HG02759 (cell line): Measurements from ENCODE around the gene SLC4A5.
"Not testable (repeated sequence)": the region's sequence is repeated elsewhere in the genome, so short reads cannot be mapped to it uniquely, and the experiment has no call there.

Experiments
- ATAC-seq: cut with Tn5 transposase; IDR thresholded peaks from one replicate; pipeline ENCODE4 v1.9.1; 2021; ENCODE audit warnings: mild to moderate bottlenecking, moderate library complexity; ENCODE audit not compliant: unreplicated experiment

SLC4A5 gene

DNA sequence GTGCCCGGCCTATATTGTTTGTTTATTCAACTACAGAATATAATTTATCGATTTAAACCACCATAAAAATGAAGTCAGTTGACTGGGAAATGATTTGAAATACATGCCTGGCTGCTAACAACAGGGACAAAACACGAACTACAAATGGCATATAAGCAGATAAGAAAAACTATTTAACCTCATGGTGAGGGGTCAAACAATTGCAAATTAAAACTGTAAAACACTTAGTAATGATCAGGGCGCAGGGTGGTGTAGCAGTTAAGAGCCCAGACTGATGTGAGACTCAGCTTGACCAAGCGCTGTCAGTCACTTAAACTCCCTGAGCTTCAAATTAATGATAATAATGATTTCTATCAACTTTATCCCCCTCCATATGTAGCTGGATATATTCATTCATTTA is 138.1 kb downstream of the SLC4A5 start:
- no peak for ATAC-seq

DNA sequence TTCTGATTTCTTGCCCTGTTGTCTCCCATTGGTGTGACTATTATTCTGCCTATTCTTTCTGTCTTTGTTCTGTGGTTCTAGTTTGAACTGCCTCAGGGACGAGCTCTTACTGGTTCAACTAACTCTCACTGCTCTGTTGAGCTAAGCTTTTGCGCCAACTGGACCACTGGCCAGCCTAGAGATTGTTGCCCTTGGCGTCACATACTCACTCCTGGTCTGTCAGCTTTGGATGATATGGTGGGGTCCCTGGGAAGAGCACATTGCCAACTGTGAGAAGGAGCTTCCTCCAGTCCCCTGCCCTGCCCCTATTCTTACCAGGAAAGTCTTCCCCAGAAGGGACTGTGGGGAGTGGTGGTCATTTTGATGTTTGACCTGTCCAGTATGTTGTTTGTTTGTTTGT is 138.8 kb downstream of the SLC4A5 start:
- ATAC-seq = no peak

DNA sequence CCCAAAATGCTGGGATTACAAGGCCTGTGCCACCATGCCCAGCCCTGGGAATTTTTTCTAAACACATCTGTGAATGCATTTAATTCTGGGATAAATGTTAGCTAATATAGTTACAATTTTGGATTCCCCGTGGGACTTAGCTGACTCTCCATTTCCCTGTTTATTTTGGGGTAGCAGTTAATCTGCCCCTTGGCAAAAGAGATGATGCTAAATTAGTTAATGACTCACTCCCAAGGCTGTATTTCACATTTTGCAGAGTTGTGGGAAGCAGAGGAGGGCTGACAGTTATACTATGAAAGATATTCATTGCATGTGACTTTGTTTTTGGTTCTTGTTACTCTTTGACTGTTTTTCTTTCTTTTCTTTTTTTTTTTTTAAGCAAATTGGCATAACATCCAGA is 141.6 kb downstream of the SLC4A5 start:
- no peak for ATAC-seq

DNA sequence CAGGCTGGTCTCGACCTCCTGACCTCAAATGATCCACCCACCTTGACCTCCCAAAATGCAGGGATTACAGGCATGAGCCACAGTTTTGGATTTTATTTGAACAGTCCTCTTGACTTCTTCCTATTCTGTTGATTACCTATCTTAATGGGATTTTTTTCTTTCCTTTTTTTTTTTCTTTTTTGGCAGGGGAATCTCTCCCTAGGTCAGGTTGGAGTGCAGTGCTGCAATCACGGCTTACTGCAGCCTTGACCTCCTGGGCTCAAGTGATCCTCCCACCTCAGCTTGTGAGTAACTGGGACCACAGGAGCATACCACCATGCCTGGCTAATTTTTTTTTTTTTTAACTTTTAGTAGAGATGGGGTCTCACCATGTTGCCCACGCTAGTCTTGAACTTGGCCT is 142.0 kb downstream of the SLC4A5 start:
- ATAC-seq = no peak

DNA sequence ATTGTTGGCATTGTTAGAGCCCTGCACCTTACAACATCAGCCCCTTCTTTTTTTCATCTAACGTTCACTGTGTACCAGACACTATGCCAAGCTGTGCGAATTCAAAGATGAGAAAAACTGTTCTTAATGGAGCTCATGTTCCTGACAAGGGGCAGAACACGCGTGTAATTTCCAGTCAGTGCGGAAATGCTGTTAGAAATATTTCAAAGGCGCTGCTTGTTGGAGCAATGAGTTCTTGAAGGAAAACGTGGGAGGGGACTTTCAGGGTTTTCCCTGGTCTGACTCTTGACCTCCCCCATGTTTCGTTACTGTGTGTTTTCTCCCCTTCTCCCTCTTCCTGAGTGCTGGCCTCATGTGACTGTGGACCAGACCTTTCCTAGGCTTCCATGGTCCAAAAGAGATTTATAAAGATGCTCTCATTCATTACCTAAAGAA is 143.3 kb downstream of the SLC4A5 start:
- no peak for ATAC-seq

DNA sequence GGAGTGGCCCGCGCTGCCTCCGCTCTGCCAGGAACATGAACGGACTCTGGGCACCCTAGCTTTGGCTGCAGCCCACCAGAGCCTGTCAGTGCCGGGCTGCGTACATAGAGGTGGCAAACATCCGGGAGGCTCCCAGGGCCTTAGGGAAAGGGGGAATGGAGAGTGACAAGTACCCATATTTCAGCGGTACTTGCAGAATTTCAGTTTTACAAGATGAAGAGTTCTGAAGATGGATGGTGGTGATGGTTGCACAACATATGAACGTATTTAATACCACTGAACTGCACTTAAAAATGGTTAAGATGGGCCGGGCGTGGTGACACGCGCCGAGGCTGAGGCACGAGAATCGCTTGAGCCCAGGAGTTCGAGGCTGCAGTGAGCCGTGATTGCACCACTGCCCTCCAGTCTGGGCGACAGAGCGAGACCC is 143.9 kb downstream of the SLC4A5 start:
- no peak for ATAC-seq

DNA sequence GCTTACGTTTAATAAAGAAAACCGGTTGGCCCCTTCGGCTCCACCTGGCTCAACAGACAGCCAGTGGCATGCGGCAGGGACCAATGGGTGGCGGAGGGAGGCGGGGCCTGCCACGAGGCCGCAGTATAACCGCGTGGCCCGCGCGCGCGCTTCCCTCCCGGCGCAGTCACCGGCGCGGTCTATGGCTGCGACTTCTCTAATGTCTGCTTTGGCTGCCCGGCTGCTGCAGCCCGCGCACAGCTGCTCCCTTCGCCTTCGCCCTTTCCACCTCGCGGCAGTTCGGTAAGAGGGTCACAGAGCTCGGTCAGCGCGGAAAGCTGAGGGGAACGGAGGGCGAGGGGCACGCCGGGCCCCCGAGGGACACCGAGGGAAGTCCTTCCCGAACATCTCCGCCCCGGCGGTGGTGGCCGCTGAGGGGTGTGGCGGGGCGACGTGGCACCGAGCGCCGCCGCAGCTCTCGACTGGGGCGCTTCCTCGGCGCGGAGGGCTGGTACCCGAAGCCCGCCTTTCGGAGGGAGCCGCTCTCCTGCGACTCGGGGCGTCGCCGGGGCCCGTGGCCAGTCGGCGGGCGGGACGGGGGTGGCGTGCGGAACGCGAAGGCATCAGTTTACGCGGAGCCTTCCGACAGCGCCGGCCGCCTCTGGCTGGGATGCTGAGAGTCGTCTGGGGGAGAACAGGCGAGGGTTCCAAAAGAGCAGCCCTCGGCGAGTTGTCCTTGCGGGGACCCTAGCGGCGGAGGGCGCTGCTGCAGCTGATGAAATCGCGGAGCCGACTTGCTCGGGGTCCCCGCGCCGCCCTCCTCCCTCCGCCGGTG is 144.5 kb downstream of the SLC4A5 start, which contains the start of gene MTHFD2:
Gene MTHFD2, plus strand, starts transcription at position 155 of the 814 bp plus-strand sequence. Its CDS starts 27 bp downstream, at position 182.
- peak; percentile 92 for ATAC-seq

DNA sequence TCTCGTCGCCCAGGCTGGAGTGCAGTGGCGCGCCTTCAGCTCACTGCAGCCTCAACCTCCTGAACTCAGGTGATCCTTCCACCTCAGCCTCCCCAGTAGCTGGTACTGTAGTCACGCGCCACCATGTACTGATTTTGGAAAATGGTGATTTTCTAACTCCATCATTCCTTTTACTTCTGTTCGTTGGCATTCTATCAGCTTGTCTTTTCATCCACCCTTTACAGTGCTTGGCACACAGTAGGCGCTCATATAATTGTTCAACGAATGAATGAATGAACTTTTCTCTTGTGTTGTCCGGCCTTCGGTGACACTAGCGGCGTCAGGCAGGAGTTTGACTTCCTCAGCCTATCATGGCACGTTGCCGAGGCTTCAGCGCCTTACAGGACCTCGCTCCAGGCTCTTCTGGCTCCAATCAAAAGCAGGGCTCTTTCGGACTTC is 145.2 kb downstream of the SLC4A5 start:
- no peak for ATAC-seq

DNA sequence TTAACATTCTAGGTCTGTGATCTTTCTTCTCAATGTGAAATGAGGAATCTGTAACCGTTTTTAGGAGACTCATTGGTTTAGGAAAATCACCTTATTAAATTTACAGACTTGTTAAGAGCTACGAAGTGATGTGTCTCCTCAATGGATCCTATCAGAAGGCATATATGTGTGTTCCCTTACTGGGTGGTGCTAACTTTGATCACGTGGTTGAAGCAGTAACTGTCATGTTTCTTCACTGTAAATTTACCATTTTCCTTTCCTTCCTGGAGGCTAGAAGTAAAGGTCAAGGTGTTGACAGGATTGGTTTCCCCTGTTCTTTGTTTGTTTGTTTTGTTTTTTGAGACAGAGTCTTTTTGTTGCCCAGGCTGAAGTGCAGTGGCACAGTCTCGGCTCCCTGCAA is 146.2 kb downstream of the SLC4A5 start:
- no peak for ATAC-seq

DNA sequence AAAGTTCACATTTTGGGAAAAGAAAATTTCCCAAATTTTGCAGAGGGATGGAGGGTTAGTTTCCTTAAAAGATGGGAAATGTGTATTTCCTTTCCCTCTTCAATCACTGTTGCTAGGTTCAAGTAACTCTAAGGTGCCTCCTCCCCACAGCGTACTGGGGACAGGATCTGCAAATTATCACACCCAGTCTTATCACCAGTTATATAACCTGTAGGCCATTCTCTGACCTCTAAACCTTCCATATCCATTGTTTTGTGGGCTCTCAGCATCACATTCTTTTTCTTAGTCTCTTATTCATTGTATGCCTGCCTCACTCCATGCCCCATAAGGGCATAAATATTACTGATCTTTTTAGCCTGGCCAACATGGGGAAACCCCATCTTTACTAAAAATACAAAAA is 148.4 kb downstream of the SLC4A5 start:
- no peak for ATAC-seq

DNA sequence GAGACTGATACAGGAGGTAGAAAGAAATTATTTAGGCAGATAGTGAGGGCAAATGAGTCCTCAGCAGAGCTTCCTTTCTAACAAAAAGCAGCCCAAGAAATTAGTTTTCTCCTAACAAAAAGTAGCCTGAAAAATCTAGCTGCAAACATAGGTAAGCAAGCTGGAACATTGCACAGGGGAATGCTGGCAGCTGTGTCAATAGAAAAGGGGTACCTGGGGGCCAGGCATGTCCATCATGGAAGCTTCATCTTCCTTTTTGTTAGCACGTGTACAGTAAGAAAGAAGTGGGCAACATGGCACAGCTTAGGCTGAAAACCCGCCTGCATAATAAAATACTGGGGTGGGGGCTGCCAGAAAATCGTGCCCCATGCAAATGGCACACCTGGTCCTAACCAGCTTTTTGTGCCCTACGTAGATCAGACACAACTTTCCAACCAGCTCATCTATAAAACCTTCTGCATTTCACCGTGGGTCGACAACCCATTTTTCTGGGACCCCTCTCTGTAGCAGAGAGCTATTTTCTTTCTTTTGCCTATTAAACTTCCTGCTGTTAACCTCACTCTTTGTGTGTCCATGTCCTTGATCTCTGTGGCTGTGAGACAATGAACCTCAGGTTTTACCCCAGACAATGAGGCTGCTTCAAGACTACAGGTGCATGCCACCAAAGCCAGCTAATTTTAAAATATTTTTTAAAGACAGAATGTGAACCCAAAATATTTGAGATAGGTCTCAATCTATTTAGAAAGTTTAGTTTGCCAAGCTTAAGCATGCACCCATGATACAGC is 151.4 kb downstream of the SLC4A5 start:
- ATAC-seq = no peak

DNA sequence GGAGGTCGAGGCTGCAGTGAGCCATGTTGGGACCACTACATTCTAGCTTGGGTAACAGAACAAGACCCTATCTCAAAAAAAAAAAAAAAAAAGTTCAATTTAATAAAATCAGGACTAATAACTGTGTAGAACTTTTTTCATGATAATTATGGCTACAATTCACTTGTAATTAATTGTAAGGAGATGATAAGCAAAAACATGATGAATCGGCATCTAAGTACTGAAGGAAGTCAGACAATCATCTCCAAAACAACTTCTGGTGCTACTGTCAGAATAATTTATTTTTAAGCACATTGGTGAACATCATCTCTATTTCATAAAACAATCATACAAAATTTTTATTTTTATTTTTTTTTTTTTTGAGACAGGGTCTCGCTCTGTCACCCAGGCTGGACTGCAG is 154.5 kb downstream of the SLC4A5 start:
- ATAC-seq = no peak

DNA sequence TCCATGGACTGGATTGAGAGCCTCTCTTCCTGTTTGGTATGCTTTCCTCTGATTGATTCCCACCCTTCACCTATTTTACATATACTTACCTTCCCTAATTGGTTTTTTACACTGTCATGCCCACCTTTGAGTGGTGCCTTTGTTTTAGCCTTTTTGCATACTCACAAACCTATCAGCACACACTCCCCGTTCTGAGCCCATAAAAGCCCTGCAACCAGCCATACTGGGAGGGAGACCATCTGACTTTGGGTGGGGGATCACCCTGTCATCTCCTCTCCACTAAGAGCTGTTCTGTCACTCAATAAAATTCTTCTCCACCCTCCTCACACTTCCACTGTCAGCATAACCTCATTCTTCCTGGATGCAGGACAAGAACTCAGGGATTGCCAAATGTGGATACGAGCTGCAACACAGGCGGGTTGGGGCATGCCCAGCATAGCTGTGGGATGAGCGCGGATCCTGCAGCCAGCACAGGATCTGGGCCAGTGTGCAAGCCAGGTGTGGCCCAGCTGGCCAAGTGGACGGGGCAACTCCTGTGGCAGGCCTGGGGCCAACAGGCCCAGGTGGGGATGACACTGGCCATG is 155.1 kb downstream of the SLC4A5 start:
- no peak for ATAC-seq

DNA sequence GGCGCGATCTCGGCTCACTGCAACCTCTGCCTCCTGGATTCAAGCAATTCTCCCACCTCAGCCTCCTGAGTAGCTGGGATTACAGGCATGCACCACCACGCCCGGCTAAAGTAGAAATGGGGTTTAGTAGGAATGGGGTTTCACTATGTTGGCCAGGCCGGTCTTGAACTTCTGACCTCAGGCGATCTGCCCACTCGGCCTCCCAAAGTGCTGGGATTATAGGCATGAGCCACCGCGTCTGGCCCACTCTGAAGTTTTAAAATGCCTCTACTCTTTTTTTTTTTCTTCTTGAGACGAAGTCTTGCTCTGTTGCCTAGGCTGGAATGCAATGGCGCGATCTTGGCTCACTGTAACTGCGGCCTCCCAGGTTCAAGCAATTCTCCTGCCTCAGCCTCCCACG is 156.5 kb downstream of the SLC4A5 start:
- ATAC-seq = not testable (repeated sequence)

DNA sequence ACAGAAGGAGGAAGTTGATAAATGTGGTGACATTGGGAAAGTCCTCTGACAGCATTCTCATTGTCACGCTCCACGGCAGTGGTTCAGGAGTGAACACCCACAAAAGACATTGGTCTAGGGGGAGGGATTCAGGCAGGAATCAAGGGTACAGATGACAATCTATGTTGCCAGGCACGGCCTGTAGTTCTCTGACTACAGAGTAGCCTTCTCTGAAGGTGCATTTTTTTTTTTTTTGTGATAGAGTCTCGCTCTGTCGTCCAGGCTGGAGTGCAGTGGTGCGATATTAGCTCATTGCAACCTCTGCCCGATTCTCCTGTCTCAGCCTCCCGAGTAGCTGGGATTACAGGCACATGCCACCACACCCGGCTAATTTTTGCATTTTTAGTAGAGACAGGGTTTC is 157.2 kb downstream of the SLC4A5 start:
- ATAC-seq = peak; percentile 67

DNA sequence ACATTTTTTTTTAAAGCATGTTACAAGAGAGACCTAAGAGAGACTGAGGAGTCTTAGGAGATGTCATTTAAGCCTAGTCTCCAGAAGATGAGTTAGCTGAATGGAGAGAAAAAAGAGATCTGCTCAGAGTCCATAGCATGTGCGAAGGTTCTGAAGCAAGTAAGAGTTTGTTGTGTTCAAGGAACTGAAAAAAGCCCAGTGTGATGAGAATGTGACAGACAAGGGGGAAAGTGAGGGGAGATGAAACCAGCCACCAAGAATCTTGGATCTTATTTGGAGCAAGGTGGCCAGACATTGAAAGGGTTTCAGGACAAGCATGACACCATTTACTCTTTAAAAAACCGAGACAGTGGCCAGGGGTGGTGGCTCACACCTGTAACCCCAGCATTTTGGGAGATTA is 159.3 kb downstream of the SLC4A5 start:
- ATAC-seq = no peak

DNA sequence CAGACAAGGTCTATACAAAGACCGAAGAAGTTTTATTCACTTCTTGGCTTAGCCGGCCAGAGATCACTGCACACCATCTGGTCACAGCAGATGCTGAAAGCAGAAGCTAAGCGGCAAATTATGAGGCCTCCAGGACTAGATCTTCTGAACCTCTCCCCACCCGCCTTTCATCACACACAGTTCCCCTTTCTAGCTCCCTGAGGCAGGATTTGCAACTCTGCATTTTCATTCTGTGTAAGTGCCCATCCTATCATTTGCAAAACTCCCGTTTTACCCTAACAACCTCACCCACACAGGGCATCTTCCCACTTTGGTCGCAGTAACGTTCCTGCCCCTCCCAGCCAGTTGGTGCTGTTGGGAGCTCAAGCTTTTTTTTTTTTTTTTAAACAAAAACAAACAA is 161.5 kb downstream of the SLC4A5 start:
- peak; percentile 32 for ATAC-seq

DNA sequence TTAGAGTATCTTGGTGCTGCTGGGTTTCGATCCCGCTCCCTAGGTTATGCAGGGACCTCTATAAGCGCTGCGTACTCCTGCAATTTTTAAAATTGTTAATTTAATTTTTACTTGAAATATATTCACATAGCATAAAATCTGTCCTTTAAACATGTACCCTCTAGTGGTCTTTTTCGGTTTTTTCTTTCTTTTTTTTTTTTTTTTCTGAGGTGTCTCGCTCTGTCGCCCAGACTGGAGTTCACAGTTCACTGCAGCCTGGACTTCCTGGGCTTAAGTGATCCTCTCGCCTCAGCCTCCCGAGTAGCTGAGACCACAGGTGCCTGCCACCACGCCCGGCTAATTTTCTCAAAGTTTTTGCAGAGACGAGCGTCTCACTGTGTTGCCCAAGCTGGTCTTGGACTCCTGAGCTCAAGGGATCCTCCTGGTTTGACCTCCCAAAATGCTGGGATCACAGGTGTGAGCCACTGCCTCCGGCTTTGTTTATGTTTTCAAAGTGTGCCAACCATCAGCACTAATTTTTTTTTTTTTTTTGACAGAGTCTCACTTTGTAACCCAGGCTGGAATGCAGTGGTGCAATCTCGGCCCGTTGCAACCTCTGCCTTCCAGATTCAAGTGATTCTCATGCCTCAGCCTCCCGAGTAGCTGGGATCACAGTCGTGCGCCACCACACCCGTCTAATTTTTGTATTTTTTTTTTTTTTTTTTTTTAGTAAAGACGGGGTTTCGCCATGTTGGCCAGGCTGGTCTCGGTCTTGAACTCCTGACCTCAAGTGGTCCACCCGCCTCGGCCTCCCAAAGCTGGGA is 164.0 kb downstream of the SLC4A5 start:
- ATAC-seq = peak; percentile 11

DNA sequence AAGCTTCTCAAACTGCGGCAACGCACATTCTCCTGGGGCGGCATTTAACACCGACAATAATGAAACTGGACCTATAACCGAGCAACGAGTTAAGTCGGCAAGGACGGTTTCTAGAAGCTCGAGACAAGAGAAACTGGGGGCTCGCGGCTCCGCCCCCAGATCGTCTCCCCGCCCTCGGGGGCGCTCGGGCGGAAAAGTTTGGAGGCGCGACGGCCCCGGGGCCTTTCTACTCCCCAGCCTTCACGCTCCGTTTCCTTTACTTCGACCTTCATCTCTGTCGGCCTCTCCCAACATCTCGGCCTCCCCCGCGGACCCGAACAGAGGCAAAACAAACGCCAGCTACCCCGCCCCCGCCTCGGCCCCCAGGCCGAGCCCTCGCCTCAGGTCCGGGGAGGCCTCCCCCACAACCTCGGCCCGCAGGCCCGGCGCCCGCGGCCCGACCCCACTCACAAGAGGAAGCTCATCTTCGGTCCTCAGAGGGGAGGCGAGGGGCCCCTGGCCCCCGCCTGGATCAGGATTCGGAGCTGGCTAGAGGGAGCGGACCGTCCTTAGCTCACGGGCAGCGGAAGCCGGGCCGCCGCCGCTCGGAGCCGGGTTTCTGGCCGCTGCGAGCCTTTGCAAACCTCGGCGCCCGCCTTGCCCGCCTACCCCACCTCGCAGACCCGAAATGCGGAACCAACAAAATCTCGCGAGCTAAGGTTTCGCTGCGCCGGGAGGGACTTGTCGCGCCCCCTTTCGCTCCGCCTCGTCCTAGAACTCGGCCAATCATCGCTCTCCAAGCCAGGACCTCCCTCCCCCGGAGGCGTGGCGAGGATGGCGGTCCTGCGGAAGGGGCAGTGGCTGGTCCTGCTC is 164.8 kb downstream of the SLC4A5 start, which contains the start of gene MOB1A:
Gene MOB1A, minus strand, starts transcription at position 669 of the 852 bp plus-strand sequence. Its CDS starts 205 bp downstream, at position 464.
- peak; percentile 79 for ATAC-seq

DNA sequence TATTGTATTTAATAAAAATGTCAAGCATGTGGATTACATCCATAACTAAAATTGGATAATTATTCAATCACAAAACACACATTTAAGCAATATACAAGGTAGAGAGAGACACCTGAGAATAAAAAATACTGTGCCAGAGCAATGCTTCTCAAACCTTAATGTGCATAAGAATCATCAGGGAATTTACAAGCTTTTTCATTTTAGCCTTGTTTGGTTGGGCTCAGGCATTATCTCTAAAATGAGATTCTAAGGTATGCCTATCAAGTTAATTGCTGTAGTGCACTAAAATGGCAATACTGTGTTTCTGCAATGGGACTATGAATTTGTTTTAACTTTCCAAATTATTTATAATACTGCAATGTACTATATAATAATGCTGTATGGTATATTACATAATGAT is 165.5 kb downstream of the SLC4A5 start:
- ATAC-seq = no peak
